ES-I3 (cell line): Measurements from ENCODE around the gene TCAF1.

Source experiments
- H3K36me3 ChIP-seq: 2 replicates; pipeline ENCODE4 v1.6.1; 2013; ENCODE audit warnings: mild to moderate bottlenecking, low read length, control low read depth, moderate library complexity; ENCODE audit not compliant: insufficient read depth
- H3K4me1 ChIP-seq: 2 replicates; pipeline ENCODE4 v1.6.1; 2013; ENCODE audit warnings: mild to moderate bottlenecking, control low read depth, low read length; ENCODE audit not compliant: insufficient read depth
- H3K9ac ChIP-seq: 2 replicates; pipeline ENCODE4 v1.6.1; 2013; ENCODE audit warnings: low read depth, mild to moderate bottlenecking, low read length, moderate library complexity
- H3K9me3 ChIP-seq: 2 replicates; pipeline ENCODE4 v1.6.1; 2013; ENCODE audit warnings: mild to moderate bottlenecking, low read length, moderate library complexity; ENCODE audit not compliant: control insufficient read depth, insufficient read depth

TCAF1 gene

GRCh38 chr7:143901668-143902331 is at the start of gene TCAF1:
TSS of gene TCAF1 (minus strand) at chr7:143902176. CDS start at chr7:143876608, 25,568 bp downstream.
- no peaks in the 10 kb centered on the region for H3K9me3 ChIP-seq

GRCh38 chr7:143948733-143949132 is 46.8 kb upstream of the TCAF1 start:
- H3K9ac ChIP-seq: no peak overlapping the region

More at GRCh38 chr7:143901668-143902331, at the start of gene TCAF1:
- Histone ChIP-seq H3K4me1 (peaks cover 24% of the 10 kb centered on the region), H3K9ac (peak within 1 kb of the TSS; percentile 75), H3K36me3 (no peaks in the 10 kb centered on the region)

GRCh38 chr7:143947111-143947510 is 45.1 kb upstream of the TCAF1 start:
- no peaks in the 10 kb centered on the region for H3K36me3 ChIP-seq
- H3K4me1 ChIP-seq: no peaks in the 10 kb centered on the region
- H3K9me3 ChIP-seq: no peaks in the 10 kb centered on the region; the same call in 1 of the 2 replicates
- H3K9ac ChIP-seq: no peak overlapping the region

More at GRCh38 chr7:143948733-143949132, 46.8 kb upstream of the TCAF1 start:
- H3K36me3 ChIP-seq: no peaks in the 10 kb centered on the region
- H3K9me3 ChIP-seq: no peaks in the 10 kb centered on the region; the same call in 1 of the 2 replicates
- no peaks in the 10 kb centered on the region for H3K4me1 ChIP-seq

GRCh38 chr7:143945423-143945822 is 43.4 kb upstream of the TCAF1 start:
- no peaks in the 10 kb centered on the region for H3K36me3 ChIP-seq
- no peaks in the 10 kb centered on the region for H3K4me1 ChIP-seq
- no peaks in the 10 kb centered on the region for H3K9me3 ChIP-seq

GRCh38 chr7:143938379-143939243 is 36.6 kb upstream of the TCAF1 start:
- Histone ChIP-seq H3K9me3 (no peaks in the 10 kb centered on the region), H3K4me1 (no peaks in the 10 kb centered on the region), H3K9ac (no peak overlapping the region), H3K36me3 (no peaks in the 10 kb centered on the region)

More at GRCh38 chr7:143945423-143945822, 43.4 kb upstream of the TCAF1 start:
- no peak overlapping the region for H3K9ac ChIP-seq

GRCh38 chr7:143936087-143937009 is 34.4 kb upstream of the TCAF1 start:
- no peaks in the 10 kb centered on the region for H3K4me1 ChIP-seq
- H3K9me3 ChIP-seq: no peaks in the 10 kb centered on the region
- H3K36me3 ChIP-seq: no peaks in the 10 kb centered on the region
- H3K9ac ChIP-seq: no peak overlapping the region

- Histone ChIP-seq H3K36me3 (no peaks in the 10 kb centered on the region), H3K4me1 (no peaks in the 10 kb centered on the region), H3K9ac (no peak within 1 kb of the TSS), H3K9me3 (no peaks in the 10 kb centered on the region)
Observed at GRCh38 chr7:143934526-143935325, 32.8 kb upstream of the TCAF1 start, which contains the start of gene OR2F2. TSS of gene OR2F2 (plus strand) at chr7:143935233. CDS start at chr7:143935233, 0 bp downstream.

- no peaks in the 10 kb centered on the region for H3K36me3 ChIP-seq
- H3K4me1 ChIP-seq: no peaks in the 10 kb centered on the region
- no peak overlapping the region for H3K9ac ChIP-seq
- H3K9me3 ChIP-seq: no peaks in the 10 kb centered on the region
Observed at GRCh38 chr7:143931739-143932138, 29.8 kb upstream of the TCAF1 start.

- H3K9ac ChIP-seq: no peak overlapping the region
- no peaks in the 10 kb centered on the region for H3K4me1 ChIP-seq
- no peaks in the 10 kb centered on the region for H3K36me3 ChIP-seq
- no peaks in the 10 kb centered on the region for H3K9me3 ChIP-seq
Observed at GRCh38 chr7:143929224-143929920, 27.4 kb upstream of the TCAF1 start.

GRCh38 chr7:143924851-143925250 is 22.9 kb upstream of the TCAF1 start:
- H3K4me1 ChIP-seq: no peaks in the 10 kb centered on the region
- no peaks in the 10 kb centered on the region for H3K9me3 ChIP-seq
- H3K9ac ChIP-seq: no peak overlapping the region
- H3K36me3 ChIP-seq: no peaks in the 10 kb centered on the region

GRCh38 chr7:143914938-143915652 is 13.1 kb upstream of the TCAF1 start:
- Histone ChIP-seq H3K4me1 (no peaks in the 10 kb centered on the region), H3K36me3 (no peaks in the 10 kb centered on the region), H3K9me3 (no peaks in the 10 kb centered on the region), H3K9ac (no peak overlapping the region)

GRCh38 chr7:143913945-143914615 is 12.1 kb upstream of the TCAF1 start:
- Histone ChIP-seq H3K36me3 (no peaks in the 10 kb centered on the region), H3K4me1 (no peaks in the 10 kb centered on the region), H3K9ac (no peak overlapping the region), H3K9me3 (no peaks in the 10 kb centered on the region)
